GM10248 (cell line): ENCODE measurements around the gene KCNMB4.

Source experiments
- CTCF ChIA-PET: fragments of 300-600 bp; sonication (Branson Sonifier 250); formaldehyde crosslinking; extraction: SDS; loops from one replicate; lab custom pipeline; 2021; ENCODE audit warnings: antibody characterized with exemption; lab: Yijun Ruan, JAX
- POLR2A ChIA-PET: fragments of 350-650 bp; sonication (Branson Sonifier 250); formaldehyde crosslinking; extraction: SDS; loops from one replicate; lab custom pipeline; 2020; ENCODE audit warnings: antibody characterized with exemption; lab: Yijun Ruan, JAX
- DNase-seq: peaks from one replicate; pipeline ENCODE4 v3.0.0; 2012; ENCODE audit errors: extremely low spot score
- CTCF ChIP-seq: IDR thresholded peaks from 2 replicates; pipeline ENCODE4 v1.5.1; 2012; ENCODE audit warnings: mild to moderate bottlenecking, low read depth; ENCODE audit errors: extremely low read depth, missing control alignments, control extremely low read depth

KCNMB4 gene

DNA sequence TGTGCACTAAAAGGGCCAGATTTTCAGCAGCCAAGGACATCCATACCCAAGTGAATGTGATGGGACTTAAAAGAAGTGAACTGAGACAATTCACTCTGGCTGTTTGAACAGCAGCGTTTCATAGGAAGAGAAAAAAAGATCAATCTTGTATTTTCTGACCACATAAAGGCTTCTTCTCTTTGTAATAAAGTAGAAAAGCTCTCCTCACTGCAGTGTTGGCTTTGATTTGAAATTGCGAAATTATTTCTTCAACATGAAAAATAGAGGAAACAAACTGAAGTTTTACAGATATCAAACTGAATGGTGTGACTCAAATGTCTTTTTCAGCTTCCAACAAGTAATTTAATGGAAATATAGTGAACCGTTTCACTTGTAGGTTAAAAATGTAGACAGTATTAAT is 11.3 kb upstream of the KCNMB4 start:
- no peak for DNase-seq
- CTCF ChIA-PET = interaction anchor here (1.1 kb wide), 1 partner anchor 9 kb away, joined by 3 read pairs; no protein-coding TSS in a partner anchor
- no peak for TF ChIP-seq CTCF
- POLR2A ChIA-PET = no interaction called here

DNA sequence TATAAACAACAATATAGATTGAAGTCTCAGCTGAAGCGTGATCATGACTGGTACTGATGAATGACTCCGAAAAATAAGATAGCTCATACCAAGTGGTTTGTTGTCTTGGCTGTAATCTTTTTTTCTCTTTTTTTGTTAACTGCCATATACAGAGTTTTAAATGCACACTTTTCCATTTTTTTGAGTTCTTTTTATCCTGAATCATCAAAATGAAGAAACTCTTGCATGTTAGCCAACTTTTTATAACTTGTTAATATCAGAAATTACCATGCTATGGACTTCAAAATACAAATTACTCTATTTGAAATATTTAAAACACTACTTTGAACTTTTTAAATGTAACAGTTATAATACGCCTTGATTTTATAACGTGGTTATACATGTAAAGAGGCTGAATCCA is 10.1 kb upstream of the KCNMB4 start:
- ChIA-PET POLR2A (interaction anchor here (1.1 kb wide), 1 partner anchor 10 kb away, joined by 4 read pairs; the partner anchor contains the start of gene KCNMB4), CTCF (interaction anchor here (0.7 to 2.6 kb wide), 3 partner anchors 20 to 456 kb away, joined by 3 to 5 read pairs (median 3); no protein-coding TSS in a partner anchor)
- no peak for DNase-seq
- no peak for TF ChIP-seq CTCF

GRCh38 chr12:70359458-70360197 is 6.5 kb upstream of the KCNMB4 start:
- TF ChIP-seq CTCF = no peak
- CTCF ChIA-PET = no interaction called here
- DNase-seq = no peak

GRCh38 chr12:70360218-70360617 is 5.9 kb upstream of the KCNMB4 start:
- POLR2A ChIA-PET = no interaction called here
- CTCF ChIA-PET = no interaction called here
- no peak for TF ChIP-seq CTCF
- DNase-seq = no peak

More at GRCh38 chr12:70359458-70360197, 6.5 kb upstream of the KCNMB4 start:
- POLR2A ChIA-PET = no interaction called here

DNA sequence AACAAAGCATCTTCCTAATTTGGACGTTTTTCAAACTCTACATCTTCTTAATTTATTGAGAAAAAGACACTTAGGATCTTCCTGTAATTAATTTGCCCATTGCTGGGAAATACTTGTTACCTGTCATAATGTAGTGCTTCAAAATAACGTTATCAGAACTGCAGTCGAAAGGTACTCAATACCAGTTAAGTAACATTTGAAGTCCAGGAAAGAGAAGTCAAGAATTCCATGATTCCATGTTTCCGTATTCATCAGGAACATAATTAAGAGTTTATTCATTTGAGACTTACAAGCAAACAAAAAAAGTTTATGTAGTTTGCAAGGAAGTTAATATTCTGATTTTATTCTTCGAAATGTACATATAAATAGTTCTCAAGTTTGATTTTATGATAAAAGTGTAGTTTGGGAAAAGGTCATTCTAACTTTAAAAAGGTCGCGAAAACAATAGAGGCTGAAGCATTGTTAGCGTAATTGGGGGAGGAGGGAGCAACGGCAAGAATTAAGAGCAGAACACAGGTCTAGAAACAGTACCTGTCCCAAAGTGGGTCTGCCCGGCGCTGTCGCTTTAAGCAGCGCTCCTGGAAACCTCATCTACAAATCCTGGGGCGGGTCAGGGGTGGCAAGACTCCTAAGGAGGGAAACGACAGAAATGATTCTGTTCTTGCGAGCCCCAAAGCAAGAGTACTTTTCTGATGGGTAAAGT is 1.2 kb upstream of the KCNMB4 start:
- TF ChIP-seq CTCF = no peak
- POLR2A ChIA-PET = no interaction called here
- peak; percentile 12 for DNase-seq
- CTCF ChIA-PET = interaction anchor here (1.1 kb wide), 2 partner anchors 11 to 36 kb away, joined by 3 to 4 read pairs; no protein-coding TSS in a partner anchor

- ChIA-PET CTCF (interaction anchor here (1.1 kb wide), 1 partner anchor 11 kb away, joined by 4 read pairs; no protein-coding TSS in a partner anchor), POLR2A (no interaction called here)
- DNase-seq = no peak
- TF ChIP-seq CTCF = no peak
These were observed 767 bp upstream of the KCNMB4 start for GRCh38 chr12:70365398-70365647.
